CD4-positive, alpha-beta T cell (primary cell): Measurements from ENCODE around the gene STAT5B. TPM values are rescaled to one million over a fixed set of nuclear protein-coding genes. Genes with fewer than 3 reads are reported as not detected.
A peak's percentile ranks its signal among the peaks of the same experiment; 100 is the strongest.

Source experiments
- ATAC-seq: fragments of 200-7000 bp; cut with Tn5 transposase; one replicate; pipeline ENCODE4 v1.10.0; 2022; ENCODE audit warnings: mild to moderate bottlenecking; ENCODE audit not compliant: poor library complexity
- CTCF ChIA-PET: fragments of 350-600 bp; sonication (Branson Sonifier 250); formaldehyde crosslinking; loops from one replicate; lab custom pipeline; 2021; ENCODE audit warnings: antibody characterized with exemption, inconsistent platforms; lab: Charles Lee
- POLR2A ChIA-PET: fragments of 350-600 bp; sonication (Branson Sonifier 250); formaldehyde crosslinking; loops from one replicate; lab custom pipeline; 2021; ENCODE audit warnings: antibody characterized with exemption, inconsistent platforms; lab: Charles Lee
- DNase-seq, 14 experiments: peaks; one replicate each; pipeline ENCODE4 v3.0.0-alpha.2; 2013 to 2020; ENCODE audit warnings: mixed read lengths in 2 of 14
- H3K27ac ChIP-seq, 2 donors: one replicate each; pipeline versions ENCODE4 v1.5.1 to v1.7.0; 2013; ENCODE audit warnings: low read length in 2 of 2, low read depth in 1 of 2, mild to moderate bottlenecking in 1 of 2
- H3K27me3 ChIP-seq, 2 experiments: 1 replicate in 1 of 2; 2 replicates in 1 of 2; pipeline versions ENCODE4 v1.6.1 to v1.7.0; 2013; ENCODE audit warnings: low read length in 2 of 2, control low read depth in 1 of 2, mild to moderate bottlenecking in 1 of 2, moderate library complexity in 1 of 2; ENCODE audit not compliant: insufficient read depth in 2 of 2, control insufficient read depth in 1 of 2
- H3K36me3 ChIP-seq: one replicate; pipeline ENCODE4 v1.6.1; 2013; ENCODE audit warnings: low read length, control low read depth; ENCODE audit not compliant: insufficient read depth
- H3K4me1 ChIP-seq: one replicate; pipeline ENCODE4 v1.6.1; 2013; ENCODE audit warnings: low read length, control low read depth; ENCODE audit not compliant: insufficient read depth
- H3K4me3 ChIP-seq: one replicate; pipeline ENCODE4 v1.5.1; 2013; ENCODE audit warnings: mild to moderate bottlenecking, low read length, moderate library complexity
- H3K9me3 ChIP-seq, 2 experiments: 1 replicate in 1 of 2; 2 replicates in 1 of 2; pipeline versions ENCODE4 v1.6.1 to v1.7.0; 2013; ENCODE audit warnings: low read length in 2 of 2, mild to moderate bottlenecking in 2 of 2, control low read depth in 1 of 2, moderate library complexity in 1 of 2; ENCODE audit not compliant: control insufficient read depth in 1 of 2, insufficient read depth in 1 of 2
- H3K27ac Mint-ChIP-seq: one replicate; pipeline ENCODE4 v1.8.0; 2020; ENCODE audit warnings: mixed read lengths
- H3K27me3 Mint-ChIP-seq: one replicate; pipeline ENCODE4 v1.8.0; 2021; ENCODE audit warnings: mixed read lengths
- H3K36me3 Mint-ChIP-seq: one replicate; pipeline ENCODE4 v1.8.0; 2021; ENCODE audit warnings: low read depth, mixed read lengths
- H3K4me1 Mint-ChIP-seq: one replicate; pipeline ENCODE4 v1.8.0; 2021; ENCODE audit warnings: low read depth, mixed read lengths
- H3K4me3 Mint-ChIP-seq: one replicate; pipeline ENCODE4 v1.8.0; 2020; ENCODE audit warnings: mild to moderate bottlenecking, mixed read lengths
- H3K9me3 Mint-ChIP-seq: one replicate; pipeline ENCODE4 v1.8.0; 2020; ENCODE audit warnings: mixed read lengths
- CTCF ChIP-seq: fragments of 200-600 bp; IDR thresholded peaks from one replicate; pipeline ENCODE4 v1.8.0; 2022; ENCODE audit warnings: antibody characterized with exemption, mild to moderate bottlenecking
- intact Hi-C, 2 experiments: fragments of 100-400 bp; cut with DNase I in 1 of 2; cut with micrococcal nuclease in 1 of 2; formaldehyde crosslinking; loops; one replicate each; pipeline versions ENCODE4 v1.15.1 to v1.9.0; 2023 to 2025; cut with DNase I, micrococcal nuclease
- total RNA-seq, 174 experiments: library from RNA in 2 of 174; stranded (reverse) in 2 of 174; gene quantifications; one replicate each; pipeline ENCODE4 v1.2.3 and lab custom pipeline; 2021 to 2026

Gene STAT5B
- total RNA-seq, 2 experiments from 2014 or later, result 99.4 to 104 TPM

DNA sequence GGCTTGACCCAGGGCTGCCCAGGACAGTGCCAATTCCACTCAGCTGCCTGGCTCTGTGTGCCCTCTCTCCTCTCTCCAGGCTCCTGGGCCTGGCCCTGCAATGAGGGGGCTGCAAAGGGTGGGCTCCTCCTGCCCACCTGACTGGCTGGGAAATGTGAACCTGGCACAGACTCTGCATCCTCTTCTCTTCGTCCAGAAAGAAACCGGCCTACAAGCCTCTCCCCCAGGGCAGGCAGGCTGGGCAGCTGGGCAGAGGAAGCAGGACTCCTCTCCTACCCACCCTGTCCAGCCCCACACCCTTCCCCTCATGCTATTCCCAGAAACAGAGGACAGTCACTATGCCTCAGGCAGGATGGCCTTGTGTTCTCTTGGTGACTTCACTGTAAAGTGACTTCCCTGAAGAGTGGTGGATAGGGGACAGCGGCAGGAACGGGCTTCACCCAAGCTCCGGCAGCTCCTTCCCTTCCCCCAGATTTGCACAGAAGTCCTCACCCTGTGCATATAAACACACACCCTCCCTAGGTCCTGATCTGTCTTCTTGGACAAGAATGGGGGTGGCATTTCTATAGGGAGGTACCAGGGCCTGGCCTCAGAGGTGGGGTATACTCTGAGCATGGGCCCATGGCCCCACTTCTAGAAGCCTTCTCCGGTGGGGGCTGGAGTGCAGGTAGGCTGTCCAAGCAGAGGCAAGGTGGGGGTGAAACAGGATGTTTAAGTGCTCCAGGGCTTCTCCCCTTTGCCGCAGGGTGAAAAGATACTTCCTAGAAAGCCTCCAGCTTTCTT lies 7.2 kb upstream of the STAT5B start:
- H3K4me3 Mint-ChIP-seq, result no peak overlapping the region
- Histone ChIP-seq H3K27me3 (no peaks in the 10 kb centered on the region), H3K4me1 (peaks cover 36% of the 10 kb centered on the region), H3K4me3 (no peak overlapping the region), H3K36me3 (no peaks in the 10 kb centered on the region), H3K9me3 (no peaks in the 10 kb centered on the region), H3K27ac (no peak overlapping the region)
- ATAC-seq, result no peak
- TF ChIP-seq CTCF, result no peak
- H3K4me1 Mint-ChIP-seq, result peaks cover 32% of the 10 kb centered on the region
- peak in 1 of 14 experiments; percentile 25 for DNase-seq
- CTCF ChIA-PET, result interaction anchor here (1.1 kb wide), 1 partner anchor 8 kb away, joined by 4 read pairs; no protein-coding TSS in a partner anchor
- H3K27me3 Mint-ChIP-seq, result no peaks in the 10 kb centered on the region
- H3K9me3 Mint-ChIP-seq, result no peaks in the 10 kb centered on the region
- H3K27ac Mint-ChIP-seq, result peak overlapping the region; percentile 73
- POLR2A ChIA-PET, result no interaction called here
- intact Hi-C loops, result no loop called here
- peaks cover 6% of the 10 kb centered on the region for H3K36me3 Mint-ChIP-seq

GRCh38 chr17:42282478-42283080 lies 6.4 kb upstream of the STAT5B start:
- peak in 1 of 14 experiments; percentile 17 for DNase-seq
- peak overlapping the region; percentile 73 for H3K27ac Mint-ChIP-seq
- CTCF ChIA-PET, result no interaction called here

DNA sequence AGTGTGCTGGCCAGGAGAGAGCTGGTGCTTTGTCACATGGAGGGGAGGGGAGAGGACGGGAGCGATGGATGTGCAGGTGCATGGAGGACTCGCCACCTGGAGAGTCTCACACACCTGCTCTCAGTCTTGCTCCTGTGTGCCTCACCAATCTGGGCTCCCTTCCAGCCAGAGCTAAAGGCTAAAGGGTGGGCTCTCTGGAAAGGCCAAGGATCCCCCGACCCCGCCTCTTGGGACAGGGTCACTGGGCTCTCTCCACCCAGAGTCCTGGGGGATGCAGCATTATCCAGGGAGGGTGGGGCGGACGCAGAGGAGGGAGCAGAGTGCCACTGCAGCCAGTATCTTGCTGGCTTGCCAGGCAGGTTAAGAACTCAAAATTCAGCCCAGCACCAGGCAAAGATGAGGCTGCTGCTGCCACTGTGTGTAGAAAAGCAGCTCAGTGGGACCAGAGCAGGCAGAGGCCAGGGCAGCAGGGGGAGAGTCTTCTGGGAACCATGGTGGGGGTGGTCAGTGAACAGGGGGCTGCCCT lies 5.4 kb upstream of the STAT5B start:
- DNase-seq, result peak in 1 of 14 experiments; percentile 25

More at GRCh38 chr17:42282478-42283080, 6.4 kb upstream of the STAT5B start:
- no peak for TF ChIP-seq CTCF
- peaks cover 32% of the 10 kb centered on the region for H3K4me1 Mint-ChIP-seq
- no peak overlapping the region for H3K4me3 ChIP-seq
- H3K9me3 ChIP-seq, result no peaks in the 10 kb centered on the region
- ATAC-seq, result no peak
- peaks cover 6% of the 10 kb centered on the region for H3K36me3 Mint-ChIP-seq
- no peaks in the 10 kb centered on the region for H3K36me3 ChIP-seq
- peaks cover 33% of the 10 kb centered on the region for H3K4me1 ChIP-seq
- intact Hi-C loops, result no loop called here
- H3K27ac ChIP-seq, result no peak overlapping the region
- POLR2A ChIA-PET, result no interaction called here
- H3K9me3 Mint-ChIP-seq, result no peaks in the 10 kb centered on the region
- no peaks in the 10 kb centered on the region for H3K27me3 ChIP-seq
- H3K27me3 Mint-ChIP-seq, result no peaks in the 10 kb centered on the region
- no peak overlapping the region for H3K4me3 Mint-ChIP-seq

More for the DNA sequence above, 5.4 kb upstream of the STAT5B start:
- Histone ChIP-seq H3K27me3 (no peaks in the 10 kb centered on the region), H3K4me3 (no peak overlapping the region), H3K4me1 (peaks cover 33% of the 10 kb centered on the region), H3K9me3 (no peaks in the 10 kb centered on the region), H3K27ac (no peak overlapping the region), H3K36me3 (no peaks in the 10 kb centered on the region)
- intact Hi-C loops, result no loop called here
- Mint-ChIP-seq H3K4me1 (peaks cover 29% of the 10 kb centered on the region), H3K36me3 (peaks cover 12% of the 10 kb centered on the region), H3K4me3 (no peak overlapping the region), H3K27me3 (no peaks in the 10 kb centered on the region), H3K9me3 (no peaks in the 10 kb centered on the region), H3K27ac (peak overlapping the region; percentile 20)
- no peak for TF ChIP-seq CTCF
- ChIA-PET CTCF (no interaction called here), POLR2A (no interaction called here)
- ATAC-seq, result no peak
